HEK293T (cell line): ENCODE results near the gene DPH6.

Experiments
- L3MBTL2 ChIP-seq: fragments of 450-650 bp; conservative IDR thresholded peaks from 2 replicates; pipeline ENCODE4 v1.6.1; 2016; ENCODE audit warnings: mild to moderate bottlenecking
- SP1 ChIP-seq: fragments of 450-650 bp; IDR thresholded peaks from 2 replicates; pipeline ENCODE4 v1.6.1; 2017

- TF ChIP-seq L3MBTL2, result no peak
- TF ChIP-seq SP1, result no peak
Observed at GRCh38 chr15:35499723-35500122, 46.2 kb downstream of the DPH6 start.
